Measurements from ENCODE around the gene ZBTB49.

The ZBTB49 gene

DNA sequence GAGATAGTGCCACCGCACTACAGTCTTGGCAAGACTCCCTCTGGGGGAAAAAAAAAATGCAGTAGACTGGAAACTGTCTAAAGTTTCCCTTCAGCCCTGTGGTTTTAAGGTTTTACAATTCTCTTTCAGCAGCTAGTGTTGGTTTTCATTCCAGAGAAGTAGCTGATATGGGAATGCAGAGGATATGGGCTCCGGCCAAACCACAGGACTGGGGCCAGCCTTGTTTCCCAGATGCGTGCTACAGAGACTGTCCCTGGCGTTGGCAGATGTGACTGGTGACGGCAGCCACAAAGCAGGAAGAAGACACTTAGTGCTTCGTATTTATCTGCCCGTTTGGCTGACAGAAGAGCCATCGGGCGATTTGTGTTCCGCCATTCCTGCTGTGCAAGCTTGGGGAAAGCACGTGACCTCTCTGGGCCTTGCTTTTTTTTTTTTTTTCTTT is 43.2 kb downstream of the ZBTB49 start:
- TF ChIP-seq, protein P1, sequence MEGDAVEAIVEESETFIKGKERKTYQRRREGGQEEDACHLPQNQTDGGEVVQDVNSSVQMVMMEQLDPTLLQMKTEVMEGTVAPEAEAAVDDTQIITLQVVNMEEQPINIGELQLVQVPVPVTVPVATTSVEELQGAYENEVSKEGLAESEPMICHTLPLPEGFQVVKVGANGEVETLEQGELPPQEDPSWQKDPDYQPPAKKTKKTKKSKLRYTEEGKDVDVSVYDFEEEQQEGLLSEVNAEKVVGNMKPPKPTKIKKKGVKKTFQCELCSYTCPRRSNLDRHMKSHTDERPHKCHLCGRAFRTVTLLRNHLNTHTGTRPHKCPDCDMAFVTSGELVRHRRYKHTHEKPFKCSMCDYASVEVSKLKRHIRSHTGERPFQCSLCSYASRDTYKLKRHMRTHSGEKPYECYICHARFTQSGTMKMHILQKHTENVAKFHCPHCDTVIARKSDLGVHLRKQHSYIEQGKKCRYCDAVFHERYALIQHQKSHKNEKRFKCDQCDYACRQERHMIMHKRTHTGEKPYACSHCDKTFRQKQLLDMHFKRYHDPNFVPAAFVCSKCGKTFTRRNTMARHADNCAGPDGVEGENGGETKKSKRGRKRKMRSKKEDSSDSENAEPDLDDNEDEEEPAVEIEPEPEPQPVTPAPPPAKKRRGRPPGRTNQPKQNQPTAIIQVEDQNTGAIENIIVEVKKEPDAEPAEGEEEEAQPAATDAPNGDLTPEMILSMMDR (IDR thresholded peaks at IDR 0.05) = no peak
- TF ChIP-seq ZFX (IDR thresholded peaks at IDR 0.05; ENCODE audit: borderline replicate concordance) = no peak
- H3K27ac ChIP-seq = no peak overlapping the region

- no peak overlapping the region for H3K27ac ChIP-seq
These were observed 44.9 kb downstream of the ZBTB49 start for GRCh38 chr4:4334798-4335520.

DNA sequence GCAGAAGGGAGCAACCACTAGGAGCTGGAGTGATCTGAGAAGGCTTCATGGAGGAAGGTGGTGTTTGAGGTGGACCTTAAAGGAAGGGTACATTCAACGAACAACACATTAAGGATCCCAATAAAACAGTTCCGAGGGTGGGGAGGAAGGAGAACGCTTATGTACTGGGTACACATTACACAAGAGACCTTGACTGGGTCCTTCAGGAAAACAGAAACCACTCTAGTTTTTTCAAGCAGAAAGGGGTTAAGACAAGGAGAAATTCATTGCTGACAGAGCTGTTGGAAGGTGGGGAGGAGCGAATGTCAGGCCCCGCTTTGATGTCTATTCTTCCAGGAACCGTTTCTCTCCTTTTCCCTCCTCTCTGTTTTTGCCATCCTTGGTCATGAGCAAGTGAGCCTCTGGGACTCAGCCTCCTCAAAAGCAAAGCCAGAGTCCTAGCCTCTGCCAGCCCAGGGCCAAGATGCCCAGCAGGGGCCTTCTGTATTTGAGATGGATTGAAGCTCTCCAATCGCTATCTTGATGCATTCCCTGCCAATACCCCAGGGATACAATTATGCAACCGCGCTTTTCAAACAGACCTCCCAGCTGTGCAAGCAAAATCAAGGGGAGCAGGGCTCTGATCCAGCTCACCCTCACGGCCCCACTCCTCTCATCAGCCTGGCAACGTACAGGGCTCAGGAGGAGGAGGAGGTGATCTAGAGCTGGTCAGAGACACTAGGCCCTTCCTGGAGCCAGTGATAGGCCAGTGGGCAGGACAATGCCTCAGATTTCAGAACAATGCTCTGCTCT is 48.4 kb downstream of the ZBTB49 start:
- no peak overlapping the region for H3K27ac ChIP-seq
- TF ChIP-seq, protein P1 (IDR thresholded peaks at IDR 0.05) = no peak

More at GRCh38 chr4:4334798-4335520, 44.9 kb downstream of the ZBTB49 start:
- TF ChIP-seq, protein P1 (IDR thresholded peaks at IDR 0.05) = peak; percentile 86
- no peak for TF ChIP-seq ZFX (IDR thresholded peaks at IDR 0.05; ENCODE audit: borderline replicate concordance)

DNA sequence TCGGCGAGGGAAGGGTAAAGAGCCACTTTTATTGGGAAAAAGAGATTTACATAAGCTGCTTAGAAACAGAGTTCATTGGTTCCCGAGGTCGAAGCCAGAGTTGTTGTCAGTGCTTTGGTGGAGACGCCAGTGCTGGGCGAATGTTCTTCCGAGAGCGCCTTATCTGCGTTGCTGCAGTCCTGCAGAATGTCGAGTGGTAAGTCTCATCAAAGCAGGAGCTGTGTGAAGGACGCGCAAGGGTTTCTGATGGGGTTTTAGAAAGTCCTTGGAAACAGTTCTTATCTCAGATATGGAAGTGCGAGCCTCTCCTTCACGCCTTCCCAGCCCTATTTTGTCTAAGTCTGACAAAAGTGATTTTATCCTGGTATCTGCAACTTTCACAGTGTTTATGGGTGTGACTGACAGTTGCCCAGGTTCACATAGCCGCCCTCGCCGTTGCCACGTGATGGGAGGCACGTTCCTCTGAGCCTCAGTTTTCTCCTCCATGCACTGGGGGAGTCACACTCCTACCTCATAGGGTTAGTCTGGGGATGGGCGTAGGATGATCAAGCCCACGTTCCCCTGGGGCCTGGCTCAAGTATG is 49.5 kb downstream of the ZBTB49 start:
- H3K27ac ChIP-seq = no peak overlapping the region
- TF ChIP-seq ZFX (IDR thresholded peaks at IDR 0.05; ENCODE audit: borderline replicate concordance) = no peak
- TF ChIP-seq, protein P1 (IDR thresholded peaks at IDR 0.05) = no peak

- H3K27ac ChIP-seq = no peak overlapping the region
- TF ChIP-seq, protein P1 (IDR thresholded peaks at IDR 0.05) = no peak
- no peak for TF ChIP-seq ZFX (IDR thresholded peaks at IDR 0.05; ENCODE audit: borderline replicate concordance)
These were observed 52.0 kb downstream of the ZBTB49 start for GRCh38 chr4:4341861-4342650.

- no peak overlapping the region for H3K27ac ChIP-seq
- TF ChIP-seq, protein P1 (IDR thresholded peaks at IDR 0.05) = no peak
- no peak for TF ChIP-seq ZFX (IDR thresholded peaks at IDR 0.05; ENCODE audit: borderline replicate concordance)
These were observed 53.0 kb downstream of the ZBTB49 start for GRCh38 chr4:4343038-4343437.

Data from 22Rv1 (cell line).